Calu3 (cell line): ENCODE data around the gene RASGEF1B. TPM values are rescaled to one million over a fixed set of nuclear protein-coding genes. Genes with fewer than 3 reads are reported as not detected.

ENCODE experiments used
- BruUV-seq: library from RNA; stranded (reverse); fragments of 400-500 nt; replicated peaks from 2 replicates; lab custom pipeline; 2021; lab: Mats Ljungman, UMichigan
- CTCF ChIA-PET: fragments of 300-600 bp; sonication (Branson Sonifier 250); formaldehyde crosslinking; loops from one replicate; lab custom pipeline; 2022; ENCODE audit warnings: antibody characterized with exemption; lab: Charles Lee
- DNase-seq: peaks from one replicate; pipeline ENCODE4 v3.0.0; 2022
- H3K27ac Mint-ChIP-seq: one replicate; pipeline ENCODE4 v1.8.0; 2022; ENCODE audit warnings: mixed read lengths; ENCODE audit not compliant: unreplicated experiment
- H3K27me3 Mint-ChIP-seq: one replicate; pipeline ENCODE4 v1.8.0; 2022; ENCODE audit warnings: mixed read lengths; ENCODE audit not compliant: unreplicated experiment
- H3K36me3 Mint-ChIP-seq: one replicate; pipeline ENCODE4 v1.8.0; 2022; ENCODE audit warnings: mild to moderate bottlenecking, moderate library complexity, mixed read lengths; ENCODE audit not compliant: insufficient read depth, unreplicated experiment
- H3K4me1 Mint-ChIP-seq: one replicate; pipeline ENCODE4 v1.8.0; 2022; ENCODE audit warnings: mild to moderate bottlenecking, low read depth, mixed read lengths; ENCODE audit not compliant: unreplicated experiment
- H3K4me3 Mint-ChIP-seq: one replicate; pipeline ENCODE4 v1.8.0; 2022; ENCODE audit warnings: mild to moderate bottlenecking, low read depth, moderate library complexity, mixed read lengths; ENCODE audit not compliant: unreplicated experiment
- H3K9me3 Mint-ChIP-seq: one replicate; pipeline ENCODE4 v1.8.0; 2022; ENCODE audit warnings: low read depth, mixed read lengths; ENCODE audit not compliant: unreplicated experiment
- intact Hi-C: fragments of 100-400 bp; cut with micrococcal nuclease; formaldehyde crosslinking; loops from one replicate; pipeline ENCODE4 v1.10.0; 2022; ENCODE audit not compliant: unreplicated experiment
- total RNA-seq: library from RNA; stranded (reverse); gene quantifications from 2 replicates; pipeline ENCODE4 v1.2.3, GENCODE V29; 2022
- TF ChIP-seq, protein P1 (sequence below): fragments of 200-600 bp; IDR thresholded peaks from one replicate; pipeline ENCODE4 v1.8.0; 2022; ENCODE audit warnings: antibody characterized with exemption; ENCODE audit not compliant: unreplicated experiment

Gene RASGEF1B
- total RNA-seq, 1 experiment from 2014 or later: 33.8 TPM

DNA sequence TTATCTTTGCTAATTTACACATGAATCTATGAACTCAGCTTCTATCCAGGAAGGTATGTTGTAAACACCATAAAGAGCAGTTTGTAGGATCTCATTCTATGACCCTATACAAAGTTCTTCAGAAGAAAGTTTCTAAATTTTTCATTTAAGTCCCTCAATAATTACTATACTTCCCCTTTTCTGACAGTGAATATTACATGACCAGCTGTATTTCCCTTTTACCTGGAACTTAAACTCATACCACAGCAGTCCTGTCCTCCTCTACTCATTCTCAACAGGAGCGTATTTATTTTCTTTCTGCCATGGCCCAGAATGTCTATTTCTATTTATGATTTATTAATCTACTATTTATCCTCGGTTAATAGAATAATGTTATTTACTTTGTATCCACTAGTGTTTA lies 15.8 kb downstream of the RASGEF1B start:
- Mint-ChIP-seq H3K27me3 (no peaks in the 10 kb centered on the region), H3K9me3 (no peaks in the 10 kb centered on the region), H3K27ac (no peak overlapping the region), H3K36me3 (peaks cover 20% of the 10 kb centered on the region), H3K4me3 (no peak overlapping the region), H3K4me1 (no peaks in the 10 kb centered on the region)
- intact Hi-C loops: no loop called here
- no peak for DNase-seq
- BruUV-seq: no TSS peak
- CTCF ChIA-PET: no interaction called here
- TF ChIP-seq, protein P1, sequence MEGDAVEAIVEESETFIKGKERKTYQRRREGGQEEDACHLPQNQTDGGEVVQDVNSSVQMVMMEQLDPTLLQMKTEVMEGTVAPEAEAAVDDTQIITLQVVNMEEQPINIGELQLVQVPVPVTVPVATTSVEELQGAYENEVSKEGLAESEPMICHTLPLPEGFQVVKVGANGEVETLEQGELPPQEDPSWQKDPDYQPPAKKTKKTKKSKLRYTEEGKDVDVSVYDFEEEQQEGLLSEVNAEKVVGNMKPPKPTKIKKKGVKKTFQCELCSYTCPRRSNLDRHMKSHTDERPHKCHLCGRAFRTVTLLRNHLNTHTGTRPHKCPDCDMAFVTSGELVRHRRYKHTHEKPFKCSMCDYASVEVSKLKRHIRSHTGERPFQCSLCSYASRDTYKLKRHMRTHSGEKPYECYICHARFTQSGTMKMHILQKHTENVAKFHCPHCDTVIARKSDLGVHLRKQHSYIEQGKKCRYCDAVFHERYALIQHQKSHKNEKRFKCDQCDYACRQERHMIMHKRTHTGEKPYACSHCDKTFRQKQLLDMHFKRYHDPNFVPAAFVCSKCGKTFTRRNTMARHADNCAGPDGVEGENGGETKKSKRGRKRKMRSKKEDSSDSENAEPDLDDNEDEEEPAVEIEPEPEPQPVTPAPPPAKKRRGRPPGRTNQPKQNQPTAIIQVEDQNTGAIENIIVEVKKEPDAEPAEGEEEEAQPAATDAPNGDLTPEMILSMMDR: no peak

DNA sequence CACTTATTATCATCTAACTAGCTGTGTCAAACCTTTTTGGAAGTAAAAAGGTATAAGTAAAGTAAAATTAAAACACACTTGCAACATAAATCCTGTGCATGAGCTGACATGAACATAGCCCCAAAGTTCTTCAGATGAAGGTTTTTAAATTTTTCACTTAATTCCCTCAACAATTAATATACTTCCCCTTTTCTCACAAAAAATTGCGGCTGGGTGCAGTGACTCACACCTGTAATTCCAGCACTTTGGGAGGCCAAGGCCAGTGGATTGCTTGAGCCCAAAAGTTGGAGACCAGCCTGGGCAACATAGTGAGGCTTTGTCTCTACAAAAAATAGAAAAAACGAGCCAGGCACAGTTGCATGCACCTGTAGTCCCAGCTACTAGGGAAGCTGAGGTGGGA lies 16.8 kb downstream of the RASGEF1B start:
- CTCF ChIA-PET: no interaction called here
- intact Hi-C loops: no loop called here
- Mint-ChIP-seq H3K27ac (no peak overlapping the region), H3K9me3 (no peaks in the 10 kb centered on the region), H3K36me3 (peaks cover 20% of the 10 kb centered on the region), H3K4me3 (no peak overlapping the region), H3K4me1 (no peaks in the 10 kb centered on the region), H3K27me3 (no peaks in the 10 kb centered on the region)
- BruUV-seq: no TSS peak
- DNase-seq: no peak
- TF ChIP-seq, protein P1: no peak

DNA sequence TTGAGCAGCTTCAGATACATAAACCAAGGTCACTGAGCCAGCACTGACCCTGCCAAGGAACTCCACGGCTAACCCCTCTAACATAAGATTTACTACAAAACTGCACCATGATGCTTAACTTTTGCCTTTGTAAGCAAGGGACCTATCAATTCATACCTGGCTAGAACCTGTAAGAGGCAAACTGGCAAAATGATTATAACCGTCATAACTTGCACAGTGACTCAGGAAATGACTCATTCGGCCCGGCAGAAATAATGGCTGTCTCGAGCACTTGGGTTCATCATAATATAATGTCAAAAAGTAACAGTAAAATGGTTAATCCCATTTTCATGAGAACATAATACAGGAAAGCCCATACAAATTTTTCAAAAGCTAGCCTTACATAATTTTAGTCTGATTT lies 17.2 kb downstream of the RASGEF1B start:
- CTCF ChIA-PET: no interaction called here
- H3K27ac Mint-ChIP-seq: no peak overlapping the region
- TF ChIP-seq, protein P1: no peak
- H3K4me3 Mint-ChIP-seq: no peak overlapping the region
- DNase-seq: no peak
- no peaks in the 10 kb centered on the region for H3K9me3 Mint-ChIP-seq
- no peaks in the 10 kb centered on the region for H3K27me3 Mint-ChIP-seq
- intact Hi-C loops: no loop called here
- peaks cover 20% of the 10 kb centered on the region for H3K36me3 Mint-ChIP-seq
- no TSS peak for BruUV-seq
- no peaks in the 10 kb centered on the region for H3K4me1 Mint-ChIP-seq

DNA sequence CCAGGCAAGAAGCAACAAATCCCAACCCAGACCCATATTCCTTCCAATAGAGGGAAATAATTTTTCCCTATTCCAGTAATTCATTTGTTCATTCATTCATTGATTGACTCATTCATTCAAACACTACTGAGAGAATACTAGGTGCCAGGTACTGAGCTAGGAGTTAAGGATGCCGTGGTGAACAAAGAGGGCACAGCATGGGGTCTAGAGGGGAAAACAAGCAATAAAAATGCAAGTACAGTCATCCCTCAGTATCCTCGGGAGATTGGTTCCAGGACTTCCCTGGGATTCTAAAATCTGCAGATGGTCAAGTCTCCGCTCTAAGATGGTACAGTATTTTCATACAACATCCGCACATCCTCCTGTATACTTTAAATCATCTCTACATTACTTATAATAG lies 18.7 kb downstream of the RASGEF1B start:
- H3K9me3 Mint-ChIP-seq: no peaks in the 10 kb centered on the region
- CTCF ChIA-PET: interaction anchor here (0.7 kb wide), 1 partner anchor 10 kb away, joined by 3 read pairs; no protein-coding TSS in a partner anchor
- H3K4me1 Mint-ChIP-seq: no peaks in the 10 kb centered on the region
- no peak for DNase-seq
- no peaks in the 10 kb centered on the region for H3K27me3 Mint-ChIP-seq
- H3K27ac Mint-ChIP-seq: no peak overlapping the region
- TF ChIP-seq, protein P1: no peak
- BruUV-seq: no TSS peak
- intact Hi-C loops: no loop called here
- H3K36me3 Mint-ChIP-seq: peaks cover 20% of the 10 kb centered on the region
- H3K4me3 Mint-ChIP-seq: no peak overlapping the region
